ENCODE data around the gene C9orf72.

DNA sequence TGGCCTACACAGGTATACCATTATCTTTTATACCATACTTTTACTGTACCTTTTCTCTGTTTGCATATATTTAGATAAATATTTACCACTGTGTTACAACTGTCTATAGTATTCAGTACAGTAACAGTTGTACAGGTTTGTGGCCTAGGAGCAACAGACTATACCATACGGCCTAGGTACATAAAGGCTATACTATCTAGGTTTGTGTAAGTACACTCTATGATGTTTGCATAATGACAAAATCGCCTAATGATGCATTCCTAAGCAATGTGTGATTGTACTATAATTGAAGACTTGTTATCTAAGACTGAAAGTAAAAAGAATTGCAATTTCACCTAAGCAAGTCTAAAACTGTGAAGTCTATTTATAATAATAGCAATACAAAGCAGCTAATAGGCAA, 3.9 kb downstream of the C9orf72 start:
- TF ChIP-seq, protein P1, sequence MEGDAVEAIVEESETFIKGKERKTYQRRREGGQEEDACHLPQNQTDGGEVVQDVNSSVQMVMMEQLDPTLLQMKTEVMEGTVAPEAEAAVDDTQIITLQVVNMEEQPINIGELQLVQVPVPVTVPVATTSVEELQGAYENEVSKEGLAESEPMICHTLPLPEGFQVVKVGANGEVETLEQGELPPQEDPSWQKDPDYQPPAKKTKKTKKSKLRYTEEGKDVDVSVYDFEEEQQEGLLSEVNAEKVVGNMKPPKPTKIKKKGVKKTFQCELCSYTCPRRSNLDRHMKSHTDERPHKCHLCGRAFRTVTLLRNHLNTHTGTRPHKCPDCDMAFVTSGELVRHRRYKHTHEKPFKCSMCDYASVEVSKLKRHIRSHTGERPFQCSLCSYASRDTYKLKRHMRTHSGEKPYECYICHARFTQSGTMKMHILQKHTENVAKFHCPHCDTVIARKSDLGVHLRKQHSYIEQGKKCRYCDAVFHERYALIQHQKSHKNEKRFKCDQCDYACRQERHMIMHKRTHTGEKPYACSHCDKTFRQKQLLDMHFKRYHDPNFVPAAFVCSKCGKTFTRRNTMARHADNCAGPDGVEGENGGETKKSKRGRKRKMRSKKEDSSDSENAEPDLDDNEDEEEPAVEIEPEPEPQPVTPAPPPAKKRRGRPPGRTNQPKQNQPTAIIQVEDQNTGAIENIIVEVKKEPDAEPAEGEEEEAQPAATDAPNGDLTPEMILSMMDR (conservative IDR thresholded peaks at IDR 0.05 in 1 of 2, IDR thresholded peaks at IDR 0.05 in 1 of 2; ENCODE audit: extremely low read depth in 1 of 2, insufficient read depth in 1 of 2, low read depth in 1 of 2, low read length in 2 of 2): no peak
- TF ChIP-seq EZH2 (IDR thresholded peaks at IDR 0.05; ENCODE audit: borderline replicate concordance, low read length): no peak
